ENCODE results near the gene MSANTD3. TPM values are rescaled to one million over a fixed set of nuclear protein-coding genes. Genes with fewer than 3 reads are reported as not detected.
"Not testable (repeated sequence)": the region's sequence is repeated elsewhere in the genome, so short reads cannot be mapped to it uniquely, and the experiment has no call there.

MSANTD3 gene
- total RNA-seq, 1 donor from 2014 or later, result 74.4 TPM

DNA sequence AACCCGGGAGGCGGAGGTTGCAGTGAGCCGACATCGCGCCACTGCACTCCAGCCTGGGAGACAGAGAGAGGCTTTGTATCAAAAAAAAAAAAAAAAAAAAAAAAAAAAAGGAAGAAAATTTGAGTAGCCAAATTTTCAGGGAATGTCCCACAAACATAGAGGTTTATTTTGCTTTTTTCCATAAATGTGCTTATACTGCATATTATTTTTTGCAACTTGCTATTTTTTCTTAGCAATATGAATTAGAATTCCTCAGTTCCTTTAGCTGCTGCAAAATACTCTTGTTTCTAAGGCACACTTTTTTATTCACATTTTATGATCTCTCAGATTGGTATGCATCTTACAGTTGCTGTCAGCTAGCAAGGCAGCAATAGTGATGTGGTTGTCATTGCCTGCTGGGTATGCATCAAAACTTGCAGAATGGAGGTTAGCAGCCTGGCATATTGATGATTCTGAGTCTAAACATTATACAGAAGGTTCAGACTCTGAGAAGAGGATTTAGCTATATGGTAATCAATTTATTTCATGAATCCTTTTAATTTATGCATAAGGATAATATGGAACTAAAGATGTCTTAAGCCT lies 13.0 kb upstream of the MSANTD3 start:
- no peak for DNase-seq (ENCODE audit: low read depth)
- TF ChIP-seq, protein P1, sequence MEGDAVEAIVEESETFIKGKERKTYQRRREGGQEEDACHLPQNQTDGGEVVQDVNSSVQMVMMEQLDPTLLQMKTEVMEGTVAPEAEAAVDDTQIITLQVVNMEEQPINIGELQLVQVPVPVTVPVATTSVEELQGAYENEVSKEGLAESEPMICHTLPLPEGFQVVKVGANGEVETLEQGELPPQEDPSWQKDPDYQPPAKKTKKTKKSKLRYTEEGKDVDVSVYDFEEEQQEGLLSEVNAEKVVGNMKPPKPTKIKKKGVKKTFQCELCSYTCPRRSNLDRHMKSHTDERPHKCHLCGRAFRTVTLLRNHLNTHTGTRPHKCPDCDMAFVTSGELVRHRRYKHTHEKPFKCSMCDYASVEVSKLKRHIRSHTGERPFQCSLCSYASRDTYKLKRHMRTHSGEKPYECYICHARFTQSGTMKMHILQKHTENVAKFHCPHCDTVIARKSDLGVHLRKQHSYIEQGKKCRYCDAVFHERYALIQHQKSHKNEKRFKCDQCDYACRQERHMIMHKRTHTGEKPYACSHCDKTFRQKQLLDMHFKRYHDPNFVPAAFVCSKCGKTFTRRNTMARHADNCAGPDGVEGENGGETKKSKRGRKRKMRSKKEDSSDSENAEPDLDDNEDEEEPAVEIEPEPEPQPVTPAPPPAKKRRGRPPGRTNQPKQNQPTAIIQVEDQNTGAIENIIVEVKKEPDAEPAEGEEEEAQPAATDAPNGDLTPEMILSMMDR (conservative IDR thresholded peaks at IDR 0.05; ENCODE audit: low read depth, low read length), result no peak

DNA sequence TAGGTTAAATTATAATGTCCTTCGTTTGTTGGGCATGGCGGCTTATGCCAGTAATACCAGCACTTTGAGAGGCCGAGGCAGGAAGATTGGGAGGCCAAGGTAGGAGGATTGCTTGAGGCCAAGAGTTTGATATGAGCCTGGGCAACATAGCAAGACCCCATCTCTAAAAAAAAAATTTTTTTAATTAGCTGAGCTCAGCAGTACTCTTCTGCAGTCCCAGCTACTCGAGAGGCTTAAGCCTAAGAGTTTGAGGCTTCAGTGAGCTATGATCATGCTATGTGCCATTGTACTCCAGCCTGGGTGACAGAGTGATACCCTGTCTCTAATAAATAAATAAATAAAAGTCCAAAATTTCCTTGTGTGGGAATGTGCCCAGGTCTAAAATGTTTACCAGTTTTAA lies 9.1 kb upstream of the MSANTD3 start:
- H3K4me3 ChIP-seq (ENCODE audit: low read depth, low read length), result no peak overlapping the region
- DNase-seq (ENCODE audit: low read depth), result no peak
- TF ChIP-seq, protein P1 (conservative IDR thresholded peaks at IDR 0.05; ENCODE audit: low read depth, low read length), result no peak

More for the DNA sequence above, 13.0 kb upstream of the MSANTD3 start:
- no peak overlapping the region for H3K4me3 ChIP-seq (ENCODE audit: low read depth, low read length)

DNA sequence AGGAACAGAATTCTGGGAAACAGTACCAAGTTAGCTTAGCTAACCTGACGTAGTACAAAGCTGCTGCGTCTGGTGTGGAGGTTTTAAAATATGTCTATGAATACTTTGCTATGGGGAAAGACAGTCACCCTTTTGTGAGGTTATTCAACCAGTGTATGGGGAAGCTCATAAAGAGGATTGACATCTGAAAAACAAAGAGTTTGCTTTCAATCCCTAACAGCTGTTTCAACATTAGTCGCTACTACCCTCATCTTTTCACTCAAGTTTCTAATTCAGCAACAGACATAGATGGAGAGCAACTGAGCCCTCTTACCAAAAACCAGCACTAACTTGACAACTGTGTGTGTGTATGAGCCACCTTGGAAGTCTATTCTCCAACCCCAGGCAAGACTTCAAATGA lies 7.8 kb upstream of the MSANTD3 start:
- no peak overlapping the region for H3K4me3 ChIP-seq (ENCODE audit: low read depth, low read length)
- TF ChIP-seq, protein P1 (conservative IDR thresholded peaks at IDR 0.05; ENCODE audit: low read depth, low read length), result no peak
- no peak for DNase-seq (ENCODE audit: low read depth)

DNA sequence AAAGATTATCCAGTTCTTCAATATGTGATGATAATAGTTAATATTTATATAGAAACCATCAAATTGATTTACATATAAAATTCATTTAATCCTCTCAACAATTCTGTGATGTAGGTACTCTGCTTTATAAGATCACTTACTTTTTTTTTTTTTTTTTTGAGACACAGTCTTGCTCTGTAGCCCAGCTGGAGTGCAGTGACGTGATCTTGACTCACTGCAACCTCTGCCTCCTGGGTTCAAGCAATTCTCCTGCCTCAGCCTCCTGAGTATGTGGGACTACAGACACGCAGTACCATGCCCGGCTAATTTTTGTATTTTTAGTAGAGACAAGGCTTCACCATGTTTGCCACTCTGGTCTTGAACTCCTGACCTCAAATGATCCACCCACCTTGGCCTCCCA lies 5.8 kb upstream of the MSANTD3 start:
- not testable (repeated sequence) for H3K4me3 ChIP-seq (ENCODE audit: low read depth, low read length); DNase-seq (ENCODE audit: low read depth)

DNA sequence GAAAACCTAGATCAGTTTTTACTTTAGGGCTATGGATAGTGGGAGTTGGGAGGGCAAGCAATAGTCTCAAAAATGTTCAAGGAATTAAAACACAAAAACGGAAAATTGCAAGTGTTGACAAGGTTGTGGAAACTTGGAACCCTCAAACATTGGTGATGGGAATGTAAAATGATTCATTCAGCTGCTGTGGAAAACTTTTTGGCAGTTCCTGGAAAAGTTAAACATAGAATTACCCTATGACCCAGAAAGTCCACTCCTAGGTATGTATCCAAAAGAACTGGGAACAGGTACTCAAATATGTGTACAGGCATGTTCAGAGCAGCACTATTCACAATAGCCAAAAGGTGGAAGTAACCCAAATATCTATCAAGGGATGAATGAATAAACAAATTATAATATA lies 1.2 kb upstream of the MSANTD3 start:
- TF ChIP-seq, protein P1 (conservative IDR thresholded peaks at IDR 0.05; ENCODE audit: low read depth, low read length), result no peak
- no peak for DNase-seq (ENCODE audit: low read depth)
- H3K4me3 ChIP-seq (ENCODE audit: low read depth, low read length), result no peak overlapping the region

DNA sequence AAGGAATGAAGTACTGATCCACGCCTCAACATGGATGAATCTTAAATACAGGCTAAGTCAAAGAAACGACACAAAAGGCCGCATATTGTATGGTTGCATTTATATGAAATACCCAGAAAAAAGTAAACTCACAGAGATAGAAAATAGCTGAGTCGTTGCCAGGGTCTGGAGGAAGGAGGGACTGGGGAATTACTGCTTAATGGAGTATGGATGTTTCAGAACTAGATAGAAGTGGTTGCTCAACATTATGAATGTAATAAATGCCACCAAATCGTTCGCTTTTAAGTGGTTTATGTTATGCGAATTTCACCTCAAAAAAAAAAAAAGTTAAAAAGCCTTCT lies 784 bp upstream of the MSANTD3 start:
- no peak for DNase-seq (ENCODE audit: low read depth)
- H3K4me3 ChIP-seq (ENCODE audit: low read depth, low read length), result peak overlapping the region; percentile 79
- TF ChIP-seq, protein P1 (conservative IDR thresholded peaks at IDR 0.05; ENCODE audit: low read depth, low read length), result no peak

DNA sequence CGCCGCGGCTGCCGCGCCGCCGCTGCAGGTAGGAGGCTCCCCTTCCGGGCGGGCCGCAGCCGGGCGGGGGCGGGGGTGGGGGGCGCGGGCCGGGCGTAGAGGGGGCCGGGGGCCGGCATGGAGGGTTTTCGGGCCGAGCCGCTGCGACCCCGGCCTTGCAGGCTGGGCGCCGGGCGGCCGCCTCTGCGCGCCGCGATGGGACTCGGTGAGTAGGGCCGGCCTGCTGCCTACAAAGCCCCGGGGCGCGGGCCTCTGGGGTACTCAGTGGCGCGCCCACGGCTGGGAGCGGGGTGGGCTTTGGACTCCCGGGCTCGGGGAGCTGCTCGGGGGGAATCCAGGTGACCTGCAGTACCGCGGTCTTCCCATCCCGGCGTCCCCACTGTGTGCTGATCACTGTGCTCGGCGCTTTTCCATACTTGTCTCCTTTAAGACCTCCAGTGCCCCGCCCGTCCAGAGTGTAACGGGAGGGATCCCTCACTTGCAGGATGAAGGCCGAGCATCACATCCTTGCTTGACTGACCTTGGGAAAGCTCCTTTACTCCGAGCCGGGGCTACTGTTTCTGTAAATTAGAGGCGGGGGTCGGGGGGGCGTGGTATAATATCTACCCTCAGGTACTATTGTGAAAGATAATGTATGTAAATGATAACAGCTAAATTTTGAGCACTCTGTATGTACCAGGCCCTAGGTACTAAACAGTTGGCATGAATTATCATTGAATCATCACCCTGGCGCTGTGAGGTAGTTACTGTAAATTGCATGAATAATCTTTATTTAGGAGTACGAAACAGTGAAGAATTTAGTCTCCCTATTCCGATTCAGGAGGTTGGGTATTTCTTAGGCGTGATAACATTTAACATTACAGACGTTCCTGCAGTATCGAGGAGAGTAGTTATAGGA lies 672 bp downstream of the MSANTD3 start:
- TF ChIP-seq, protein P1 (conservative IDR thresholded peaks at IDR 0.05; ENCODE audit: low read depth, low read length), result no peak
- no peak for DNase-seq (ENCODE audit: low read depth)
- peak overlapping the region; percentile 84 for H3K4me3 ChIP-seq (ENCODE audit: low read depth, low read length)

All from epithelial cell of proximal tubule (primary cell).